Measurements from ENCODE around the gene PRSS23.
"Not testable (repeated sequence)": the region's sequence is repeated elsewhere in the genome, so short reads cannot be mapped to it uniquely, and the experiment has no call there.

- not testable (repeated sequence) for TF ChIP-seq CTCF (conservative IDR thresholded peaks at IDR 0.05); ZFX (IDR thresholded peaks at IDR 0.05)
Observed at GRCh38 chr11:86824139-86824538, 23.8 kb downstream of the PRSS23 start.
